Stimulated activated naive CD4-positive, alpha-beta T cell (primary cell): ENCODE results near the gene LRCOL1.

Source experiments
- DNase-seq, 6 experiments: peaks; one replicate each; lab custom pipeline; 2025; lab: John Stamatoyannopoulos, UW

Gene LRCOL1

DNA sequence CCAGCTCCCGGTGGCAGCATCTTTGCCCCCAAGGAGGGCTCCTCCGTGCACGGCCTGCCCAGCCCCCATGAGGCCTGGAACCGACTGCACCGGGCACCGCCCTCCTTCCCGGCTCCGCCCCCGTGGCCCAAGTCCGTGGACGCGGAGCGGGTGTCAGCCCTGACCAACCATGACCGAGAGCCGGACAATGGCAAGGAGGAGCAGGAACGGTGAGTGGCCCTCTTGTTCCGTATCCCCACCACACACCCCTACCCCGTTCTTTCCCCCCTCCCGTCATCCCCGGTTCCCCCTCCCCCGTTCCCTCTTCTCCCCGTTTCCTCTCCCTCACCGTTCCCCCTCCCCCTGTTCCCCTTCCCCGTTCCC lies 28.3 kb downstream of the LRCOL1 start:
- DNase-seq: no peak

DNA sequence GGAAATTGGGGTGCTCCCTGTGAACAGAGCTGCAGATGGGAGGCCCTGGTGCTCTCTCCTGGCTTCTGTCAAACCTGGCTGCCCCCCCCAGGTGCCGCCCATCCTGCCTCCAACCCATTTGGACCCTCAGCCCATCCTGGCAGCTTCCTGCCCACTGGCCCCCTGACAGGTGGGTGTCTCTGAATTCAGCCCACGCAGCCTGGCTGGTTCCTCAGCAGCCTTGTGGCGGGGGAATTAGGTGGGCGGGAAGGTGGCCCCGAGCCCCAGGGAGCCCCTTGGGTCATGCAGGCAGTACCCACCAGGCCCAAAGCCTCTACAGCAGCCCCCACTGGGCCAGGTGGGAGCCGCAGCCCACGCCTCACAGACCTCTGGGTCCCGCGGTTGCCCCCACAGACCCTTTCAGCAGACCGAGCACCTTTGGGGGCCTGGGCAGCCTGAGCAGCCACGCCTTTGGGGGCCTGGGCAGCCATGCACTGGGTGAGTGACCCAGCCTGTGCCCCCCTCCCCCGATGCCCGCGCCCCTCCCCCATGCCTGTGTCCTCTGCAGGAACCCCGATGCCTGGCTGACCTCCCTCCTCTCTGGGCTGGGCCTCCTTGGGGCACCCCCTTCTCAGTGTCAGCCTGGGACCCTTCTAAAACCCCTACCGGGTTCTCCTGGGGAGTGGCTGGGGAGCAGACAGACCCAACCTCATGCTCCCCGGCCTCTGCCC lies 28.9 kb downstream of the LRCOL1 start:
- DNase-seq: no peak

DNA sequence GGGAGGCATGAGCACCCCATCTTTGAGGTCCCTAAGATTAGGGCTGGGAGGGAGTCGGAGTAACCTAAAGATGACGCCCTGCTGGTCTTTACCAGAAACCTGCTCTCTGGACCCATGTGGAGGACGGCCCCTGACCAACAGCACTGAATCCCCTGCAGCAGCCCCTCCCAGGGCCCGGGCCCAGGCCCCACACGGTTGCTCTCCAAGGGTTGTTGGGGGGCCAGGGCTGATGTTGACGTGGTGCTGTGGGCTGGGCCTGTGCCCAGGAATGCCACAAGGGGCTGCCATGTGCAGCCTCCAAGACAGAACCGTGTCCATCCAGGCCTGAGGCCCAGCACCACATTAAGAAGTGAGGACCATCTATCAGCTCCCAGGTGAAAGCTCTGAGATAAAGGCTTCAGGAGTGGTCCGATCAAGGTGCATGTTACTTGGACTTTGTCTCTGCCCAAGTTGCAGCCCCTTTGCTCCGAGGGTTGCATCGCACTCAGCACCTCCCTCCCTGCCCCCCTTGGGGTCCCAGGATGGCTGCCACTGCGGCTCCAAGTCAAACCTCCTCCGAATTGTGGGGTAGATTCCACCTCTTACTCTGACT lies 29.6 kb downstream of the LRCOL1 start:
- no peak for DNase-seq

DNA sequence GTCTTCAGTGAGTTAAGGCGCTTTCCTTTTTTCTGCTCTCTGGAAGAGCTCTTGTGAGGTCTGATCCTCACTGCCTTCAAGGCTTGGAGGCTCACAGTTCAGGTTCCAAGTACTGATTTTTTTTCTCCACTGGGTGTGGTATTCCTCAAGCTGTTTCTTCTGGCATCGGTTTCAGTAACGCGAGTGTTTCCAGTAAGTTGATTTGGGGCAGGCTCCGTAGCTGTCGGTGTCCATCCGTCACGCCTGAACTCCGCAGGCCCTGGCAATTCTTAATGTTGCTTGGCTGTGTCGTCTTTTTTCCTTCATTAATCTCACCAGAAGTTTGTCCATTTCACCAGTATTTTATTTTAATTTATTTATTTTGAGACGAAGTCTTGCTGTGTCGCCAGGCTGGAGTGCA lies 30.6 kb downstream of the LRCOL1 start:
- no peak for DNase-seq

DNA sequence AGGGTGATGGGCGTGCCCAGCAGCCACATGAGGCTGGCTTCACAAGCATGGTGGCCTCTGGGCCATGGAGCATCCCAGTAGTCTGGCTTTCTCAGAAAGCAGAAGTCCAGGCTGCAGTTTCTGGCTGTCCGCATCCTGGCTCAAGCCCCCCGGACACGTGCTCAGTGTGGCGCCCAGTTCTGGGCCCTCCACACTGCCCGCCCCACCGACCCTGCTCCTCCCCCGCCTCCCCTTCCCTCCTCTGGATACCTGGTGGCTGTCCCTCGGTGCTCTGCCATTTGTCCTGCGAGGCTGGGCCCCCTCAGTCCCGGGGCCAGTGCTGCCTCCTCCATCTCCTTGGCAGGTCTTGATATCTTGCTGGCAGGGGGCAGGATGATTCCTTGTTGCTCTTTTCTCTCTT lies 31.6 kb downstream of the LRCOL1 start:
- no peak for DNase-seq

DNA sequence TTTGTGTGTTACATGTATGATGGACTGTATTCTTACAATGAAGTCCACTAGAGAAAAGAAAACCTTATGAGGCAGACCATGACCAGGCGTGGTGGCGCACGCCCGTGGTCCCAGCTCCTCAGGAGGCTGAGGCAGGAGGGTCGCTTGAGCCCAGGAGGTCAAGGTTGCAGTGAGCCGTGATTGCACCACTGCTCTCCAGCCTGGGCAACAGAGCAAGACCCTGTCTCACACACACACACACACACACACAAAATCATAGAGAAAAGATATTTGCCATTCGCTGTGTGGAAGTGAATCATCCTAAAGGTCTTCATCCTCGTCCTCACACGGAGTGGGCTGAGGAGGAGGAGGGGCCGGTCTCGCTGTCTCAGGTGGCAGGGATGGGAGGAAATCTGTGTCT lies 32.3 kb downstream of the LRCOL1 start:
- DNase-seq: no peak

DNA sequence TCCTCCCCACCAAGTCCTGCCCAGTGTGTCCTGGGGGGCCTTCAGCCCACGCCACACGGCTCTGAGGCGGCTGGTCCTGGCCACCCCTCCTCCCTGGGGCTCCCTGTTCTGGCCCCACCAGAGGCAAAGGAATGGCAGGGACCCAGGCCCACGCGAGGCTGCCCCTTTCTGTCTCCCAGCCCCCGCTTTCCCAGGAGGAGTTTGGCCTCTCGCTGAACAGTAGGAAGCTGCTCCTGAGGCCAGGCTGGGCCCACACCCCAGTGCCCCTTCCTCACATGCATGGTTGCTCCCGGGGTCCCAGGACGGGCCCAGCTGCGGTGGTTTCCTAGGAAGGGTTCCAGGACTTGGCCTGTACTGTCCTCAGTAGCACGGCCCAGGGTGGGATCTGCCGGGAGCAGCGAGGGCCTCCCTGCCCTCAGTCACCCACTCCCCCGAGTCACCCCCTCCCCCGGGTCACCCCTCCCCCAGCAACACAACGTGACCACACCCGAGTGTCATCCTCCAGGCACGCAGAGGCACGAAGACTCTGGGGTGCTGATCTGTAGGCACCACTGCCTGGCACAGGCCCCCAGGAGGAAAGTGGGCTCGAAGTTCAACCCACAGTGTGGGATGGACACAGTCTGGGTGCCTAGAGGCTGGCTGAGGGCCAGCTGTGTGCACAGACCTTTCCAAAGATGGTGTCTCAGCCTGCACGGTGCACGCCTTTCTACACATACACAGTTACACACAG lies 33.0 kb downstream of the LRCOL1 start:
- DNase-seq: no peak

DNA sequence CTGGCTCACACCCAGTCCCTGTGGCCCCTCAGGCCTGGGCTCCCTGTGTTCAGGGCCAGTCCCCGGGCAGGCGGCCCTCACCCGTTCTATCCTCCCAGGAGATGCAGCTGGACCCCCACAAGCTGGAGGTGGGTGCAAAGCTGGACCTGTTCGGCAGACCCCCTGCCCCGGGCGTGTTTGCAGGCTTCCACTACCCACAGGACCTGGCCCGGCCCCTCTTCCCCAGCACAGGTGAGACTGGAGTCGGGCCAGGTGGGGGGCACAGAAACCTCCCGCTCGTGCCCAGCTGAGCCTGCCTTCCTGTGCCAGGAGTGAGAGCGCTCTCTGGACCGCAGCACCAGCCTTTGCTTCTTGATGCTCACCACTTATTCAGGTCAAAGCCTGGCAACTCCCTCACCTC lies 33.7 kb downstream of the LRCOL1 start:
- no peak for DNase-seq

DNA sequence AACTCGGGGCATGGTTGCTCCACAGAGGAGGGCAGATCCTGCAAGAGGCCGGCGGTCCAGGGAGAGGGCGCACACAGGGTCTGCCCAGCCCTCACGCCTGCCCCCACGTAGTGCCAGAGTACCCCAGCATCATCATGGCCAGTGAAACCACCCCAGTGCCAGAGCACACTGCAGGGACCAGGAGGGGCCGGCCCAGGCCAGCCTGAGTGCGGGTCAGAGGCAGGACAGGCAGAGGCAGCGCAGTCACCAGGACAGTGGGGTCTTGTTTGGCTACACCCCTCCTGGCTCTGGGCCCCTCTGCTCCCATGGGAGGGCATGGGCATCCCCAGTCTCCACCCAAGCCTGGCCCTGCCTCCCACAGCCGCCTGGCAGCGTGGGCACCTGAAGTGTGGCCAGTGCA lies 34.7 kb downstream of the LRCOL1 start:
- DNase-seq: no peak

DNA sequence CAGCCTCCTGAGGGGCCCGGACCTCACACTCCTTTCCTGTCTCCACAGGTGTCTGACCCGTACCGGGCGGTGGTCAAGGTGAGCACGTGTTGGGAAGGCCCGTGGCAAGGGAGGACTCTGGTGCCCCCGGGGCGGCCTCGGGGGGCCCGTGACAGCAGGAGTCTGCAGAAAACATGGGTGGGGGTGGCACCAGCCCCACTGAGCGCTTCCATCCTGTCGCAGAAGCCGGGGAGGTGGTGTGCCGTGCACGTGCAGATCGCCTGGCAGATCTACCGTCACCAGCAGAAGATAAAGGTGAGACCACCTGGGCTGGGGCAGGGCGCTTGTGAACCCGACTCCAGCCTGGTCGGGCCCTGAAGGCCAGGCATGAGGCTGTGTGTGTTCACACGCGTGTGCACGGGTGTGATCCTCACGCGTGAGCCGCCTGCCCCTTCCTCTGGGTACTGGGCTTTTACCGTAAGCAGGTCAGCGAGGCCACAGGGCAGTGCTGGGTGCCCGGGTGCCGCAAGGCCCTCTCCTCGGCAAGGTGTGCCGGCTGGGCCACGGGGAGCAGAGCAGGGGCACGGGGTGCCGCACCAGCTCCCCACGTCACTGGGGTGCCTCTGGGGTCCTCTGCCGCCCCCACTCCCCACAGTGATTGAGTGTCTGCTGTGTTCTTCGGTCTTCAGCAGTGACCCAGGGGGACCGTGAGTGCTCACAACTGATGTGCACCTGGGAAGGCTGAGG lies 35.9 kb downstream of the LRCOL1 start:
- DNase-seq: no peak

DNA sequence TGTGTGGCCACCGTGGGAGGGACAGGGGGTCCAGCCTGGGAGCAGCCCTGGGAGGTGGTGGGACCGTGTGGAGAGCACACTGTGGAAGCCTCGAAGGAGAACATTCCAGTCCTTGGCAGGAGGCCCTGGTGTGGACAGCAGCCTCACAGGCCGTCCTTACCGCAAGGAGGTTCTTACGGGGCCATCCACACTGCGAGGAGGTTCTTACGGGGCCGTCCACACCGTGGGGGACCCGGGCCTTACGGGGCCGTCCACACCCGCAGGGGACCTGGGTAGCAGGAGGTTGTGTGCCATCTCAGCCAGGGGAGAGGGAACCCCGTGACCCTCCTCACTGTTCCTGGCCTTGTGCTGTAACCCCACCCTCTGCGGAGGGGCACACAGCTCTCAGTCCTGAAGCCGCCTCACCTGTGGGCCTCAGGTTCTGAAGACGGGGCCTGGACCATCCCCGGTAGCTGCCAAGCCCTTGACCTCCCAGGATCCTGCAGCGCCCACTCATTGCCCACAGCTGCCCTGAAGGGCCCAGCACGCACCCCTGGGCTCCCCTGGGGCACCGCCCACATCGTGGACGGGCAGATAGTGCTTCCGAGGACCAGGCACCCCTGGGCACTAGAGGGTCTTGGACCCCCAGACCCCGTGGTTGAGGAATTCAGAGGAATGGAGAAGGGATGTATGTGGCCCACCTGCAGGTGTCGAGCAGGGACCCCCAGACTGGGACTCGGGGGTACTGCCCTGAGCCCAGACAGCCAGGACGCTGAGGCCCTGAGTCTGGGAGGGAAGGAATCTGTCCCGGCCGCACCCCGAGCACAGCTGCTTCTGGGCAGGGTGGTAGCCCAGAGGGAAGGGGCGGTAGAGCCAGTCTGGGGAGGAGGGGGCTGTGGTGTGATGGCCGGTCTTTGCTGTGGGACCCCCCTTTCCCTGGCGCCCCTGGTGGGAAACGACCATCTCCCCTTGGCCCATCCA lies 37.3 kb downstream of the LRCOL1 start:
- DNase-seq: no peak

DNA sequence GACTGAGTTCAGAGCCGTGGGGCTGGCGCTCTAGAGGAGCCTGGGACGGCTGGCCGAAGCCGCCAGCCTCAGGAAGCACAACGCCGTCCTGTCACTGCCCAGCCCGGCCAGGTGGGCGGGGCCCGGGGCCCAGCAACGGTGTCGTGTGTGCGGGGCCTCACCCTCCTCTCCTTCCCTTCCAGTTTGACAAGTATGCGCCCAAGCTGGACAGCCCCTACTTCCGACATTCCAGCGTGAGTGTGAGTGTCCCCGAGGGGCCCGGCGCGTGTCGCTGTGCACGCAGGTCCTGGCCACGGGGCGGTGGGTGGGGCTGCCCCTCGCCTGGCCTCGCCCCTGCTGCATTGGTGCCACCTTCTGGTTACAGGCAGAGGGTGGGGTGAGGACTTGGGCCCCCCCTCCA lies 38.3 kb downstream of the LRCOL1 start:
- DNase-seq: no peak

DNA sequence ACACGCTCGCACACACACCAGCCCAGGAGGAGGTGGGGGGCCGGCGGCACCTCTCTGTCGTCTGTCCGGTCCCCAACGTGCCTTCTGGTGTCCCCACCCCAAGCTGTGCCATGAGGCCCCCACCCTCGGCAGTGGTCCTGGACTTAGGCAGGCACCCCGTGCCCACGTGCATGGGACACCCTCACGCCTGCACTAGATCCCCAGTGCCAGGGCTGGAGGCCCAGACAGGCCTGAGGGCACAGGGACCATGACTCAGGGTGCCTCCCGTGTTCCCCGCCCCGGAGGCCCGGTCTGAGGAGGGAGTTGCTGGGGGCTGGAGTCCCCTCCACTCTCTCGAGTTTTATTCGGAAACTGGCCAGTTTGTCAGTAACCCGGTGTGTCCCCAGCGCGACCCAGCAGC lies 38.8 kb downstream of the LRCOL1 start:
- no peak for DNase-seq

DNA sequence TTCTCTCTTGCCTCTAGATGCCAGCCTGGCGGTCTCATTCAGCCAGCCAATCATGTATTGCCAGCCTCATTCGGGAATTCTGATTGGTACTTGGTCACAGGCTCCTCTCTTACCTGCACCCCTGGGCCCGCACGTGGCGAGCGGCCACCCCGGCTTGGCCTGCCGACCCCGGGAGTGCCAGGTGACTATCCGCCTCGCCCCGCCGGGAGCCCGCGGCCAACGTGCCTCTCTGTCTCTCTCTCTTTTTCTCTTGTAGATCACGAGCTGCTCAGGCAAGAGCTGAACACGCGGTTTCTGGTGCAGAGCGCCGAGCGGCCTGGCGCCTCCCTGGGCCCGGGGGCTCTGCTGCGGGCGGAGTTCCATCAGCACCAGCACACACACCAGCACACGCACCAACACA lies 39.3 kb downstream of the LRCOL1 start:
- no peak for DNase-seq

DNA sequence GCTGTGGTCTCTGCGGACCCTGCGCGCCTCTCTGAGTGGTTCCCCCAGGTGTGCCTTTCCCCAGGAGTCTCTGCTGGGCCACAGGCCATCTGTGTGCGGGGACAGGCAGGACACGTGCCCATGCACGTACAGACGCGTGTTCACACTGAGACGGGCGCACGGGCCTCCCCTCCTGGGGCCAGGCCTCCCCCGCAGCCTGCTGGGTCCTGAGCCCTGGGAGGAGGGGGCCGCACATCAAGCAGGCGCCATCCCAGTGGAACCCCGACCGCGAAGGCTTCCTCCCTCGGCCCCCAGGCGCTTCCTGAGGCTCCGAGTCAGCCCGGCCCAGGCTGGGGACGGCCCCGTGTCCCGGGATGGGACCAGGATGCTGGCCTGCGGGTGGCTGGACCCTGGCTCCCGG lies 39.7 kb downstream of the LRCOL1 start:
- DNase-seq: no peak

DNA sequence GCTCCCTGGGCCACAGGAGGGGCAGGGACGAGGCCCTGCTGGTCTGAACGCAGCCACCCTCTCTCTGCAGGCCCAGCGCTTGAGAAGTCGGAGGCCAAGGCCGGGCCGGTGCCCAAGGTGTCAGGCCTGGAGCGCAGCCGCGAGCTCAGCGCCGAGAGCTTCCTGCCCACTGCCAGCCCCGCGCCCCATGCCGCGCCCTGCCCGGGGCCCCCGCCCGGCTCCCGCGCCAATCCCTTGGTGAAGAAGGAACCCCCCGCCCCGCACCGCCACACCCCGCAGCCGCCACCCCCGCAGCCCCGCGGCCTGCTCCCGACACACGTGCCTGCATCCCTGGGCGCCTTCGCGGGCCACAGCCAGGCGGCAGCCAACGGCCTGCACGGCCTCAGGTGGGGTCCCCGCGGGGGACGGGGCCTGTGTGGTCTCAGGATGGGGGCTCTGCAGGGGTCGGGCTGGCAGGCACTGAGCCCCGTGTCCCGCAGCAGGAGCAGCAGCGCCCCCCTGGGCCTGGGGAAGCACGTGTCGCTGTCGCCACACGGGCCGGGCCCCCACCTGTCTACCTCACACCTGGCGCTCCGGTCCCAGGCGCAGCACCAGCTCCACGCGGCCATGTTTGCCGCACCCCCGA lies 40.4 kb downstream of the LRCOL1 start:
- no peak for DNase-seq

DNA sequence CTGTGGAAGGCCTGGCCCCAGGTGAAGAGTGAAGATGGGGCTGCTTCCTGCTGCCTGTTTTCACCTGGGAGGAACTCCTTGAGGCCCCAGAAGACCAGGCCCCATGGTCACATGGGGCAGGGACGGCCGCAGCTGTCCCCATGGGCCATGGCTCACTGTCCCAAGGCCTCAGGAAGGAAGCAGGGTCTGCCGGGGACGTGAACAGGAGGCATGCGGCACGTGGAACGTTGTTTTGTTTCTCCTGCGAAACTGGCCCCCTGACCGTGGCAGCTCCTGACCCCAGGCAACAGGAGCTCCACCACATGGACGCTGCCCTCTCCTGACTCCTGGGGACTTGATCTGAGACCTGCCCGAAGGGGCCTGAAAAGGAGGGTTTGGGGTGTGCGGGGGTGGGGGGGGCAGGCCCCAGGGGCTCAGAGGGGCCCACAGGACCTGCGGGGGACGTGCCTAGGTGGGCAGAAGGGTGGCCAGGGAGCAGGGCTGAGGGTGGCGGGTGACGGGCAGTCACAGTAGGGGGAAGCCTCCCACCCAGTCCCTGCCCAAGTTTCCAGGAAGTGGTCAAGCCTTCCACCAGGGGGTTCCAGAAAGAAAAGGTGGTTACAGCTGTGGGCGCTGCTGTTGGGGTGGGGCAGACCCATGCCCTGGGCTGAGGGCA lies 41.4 kb downstream of the LRCOL1 start:
- no peak for DNase-seq

DNA sequence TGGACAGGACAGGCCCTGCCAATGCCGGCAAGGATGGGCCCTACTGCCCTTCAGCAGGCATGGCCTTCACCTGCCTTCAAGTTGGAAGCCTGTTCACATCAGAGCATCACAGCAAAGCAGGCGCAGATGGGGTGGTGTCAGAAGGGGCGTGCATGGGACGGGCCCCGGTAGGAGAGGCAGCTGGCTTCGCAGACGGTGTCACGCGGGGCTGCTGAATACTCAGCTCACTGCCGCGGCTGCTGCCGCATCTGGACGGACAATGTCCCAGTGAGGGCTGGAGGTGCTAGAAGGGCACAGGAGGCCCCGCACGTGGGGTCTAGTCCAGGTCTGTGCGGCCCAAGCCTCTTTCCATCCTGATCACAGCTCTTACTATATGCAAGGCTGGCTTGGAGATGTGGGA lies 42.1 kb downstream of the LRCOL1 start:
- no peak for DNase-seq

DNA sequence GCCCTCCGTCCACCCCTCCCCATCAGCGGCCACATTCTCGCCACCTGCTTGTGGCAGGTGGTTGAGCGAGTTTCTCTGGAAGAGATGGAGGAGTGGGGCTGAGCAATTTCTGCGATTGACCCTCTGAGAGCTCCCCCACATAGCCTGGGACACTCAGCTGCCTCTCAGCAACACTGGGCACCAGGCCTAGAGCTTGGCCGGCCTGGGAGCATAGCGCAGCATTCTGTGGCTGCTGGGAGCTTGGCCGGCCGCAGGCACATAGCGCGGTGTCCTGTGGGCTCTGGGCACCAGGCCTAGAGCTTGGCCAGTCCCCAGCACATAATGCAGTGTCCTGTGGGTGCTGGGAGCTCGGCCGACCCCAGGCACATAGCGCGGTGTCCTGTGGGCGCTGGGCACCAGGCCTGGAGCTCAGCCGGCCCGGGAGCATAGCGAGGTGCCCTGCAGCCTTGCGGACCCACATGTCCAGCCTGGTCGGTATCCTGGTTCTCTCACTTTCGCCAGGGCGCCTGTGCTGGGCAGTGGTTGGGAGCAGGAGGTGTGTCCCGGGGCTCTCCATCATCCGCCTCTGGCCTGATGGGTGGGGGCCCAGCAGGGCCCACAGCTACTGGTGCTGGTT lies 43.8 kb downstream of the LRCOL1 start:
- no peak for DNase-seq

DNA sequence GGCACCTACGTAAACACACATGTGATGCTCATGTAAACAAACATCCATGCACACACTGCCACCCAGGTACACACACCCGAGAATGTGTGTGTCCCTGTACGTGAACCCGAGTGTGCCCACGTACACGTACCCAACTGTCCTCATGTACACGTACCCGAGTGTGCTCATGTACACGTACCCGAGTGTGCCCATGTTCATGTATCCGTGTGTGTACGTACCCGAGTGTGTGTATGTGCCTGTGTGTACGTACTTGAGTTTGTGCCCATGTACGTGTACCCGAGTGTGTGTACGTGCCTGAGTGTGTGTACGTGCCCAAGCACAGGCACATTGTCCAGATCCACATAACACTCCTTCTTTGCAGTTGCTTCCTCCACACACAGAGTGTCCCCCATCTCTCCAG lies 45.0 kb downstream of the LRCOL1 start:
- DNase-seq: no peak
